K562 (cell line): ENCODE measurements around the gene INS. TPM values are rescaled to one million over a fixed set of nuclear protein-coding genes. Genes with fewer than 3 reads are reported as not detected.
A peak's percentile ranks its signal among the peaks of the same experiment; 100 is the strongest.

Source experiments
- ATF2 ChIP-seq: sonication (generic); formaldehyde crosslinking; IDR thresholded peaks from 2 replicates; pipeline ENCODE4 v1.8.1; 2022; ENCODE audit warnings: missing genetic modification reagents
- CBFA2T3 ChIP-seq: fragments of 450-650 bp; IDR thresholded peaks from 2 replicates; pipeline ENCODE4 v1.6.1; 2017
- CTCF ChIP-seq, 3 experiments: IDR thresholded peaks in 2 of 3; conservative IDR thresholded peaks in 1 of 3; 2 replicates each; pipeline ENCODE4 v1.5.1; 2011 to 2012; ENCODE audit warnings: low read length in 3 of 3, mild to moderate bottlenecking in 3 of 3, control low read depth in 2 of 3, improper control_type of control experiment in 1 of 3, inconsistent platforms in 1 of 3, low read depth in 1 of 3, mixed read lengths in 1 of 3, moderate library complexity in 1 of 3; ENCODE audit not compliant: insufficient read depth in 2 of 3
- HCFC1 ChIP-seq: IDR thresholded peaks from 2 replicates; pipeline ENCODE4 v1.6.1; 2012; ENCODE audit warnings: low read depth, low read length, improper control_type of control experiment
- KDM1A ChIP-seq, 2 experiments: fragments of 450-650 bp; IDR thresholded peaks; 2 replicates each; pipeline ENCODE4 v1.6.1; 2016; ENCODE audit warnings: mild to moderate bottlenecking in 2 of 2
- MEF2D ChIP-seq: conservative IDR thresholded peaks from 2 replicates; pipeline ENCODE4 v1.6.1; 2016; ENCODE audit warnings: low read depth, missing genetic modification characterization, missing compliant biosample characterization
- NFYB ChIP-seq: IDR thresholded peaks from 2 replicates; pipeline ENCODE4 v1.6.1; 2011; ENCODE audit warnings: mild to moderate bottlenecking, moderate library complexity; ENCODE audit not compliant: insufficient read length; ENCODE audit errors: extremely low read depth
- PHB2 ChIP-seq: fragments of 450-650 bp; IDR thresholded peaks from 2 replicates; pipeline ENCODE4 v1.6.1; 2017; ENCODE audit warnings: low read depth
- PRPF4 ChIP-seq: fragments of 200-400 bp; formaldehyde crosslinking; IDR thresholded peaks from one replicate; pipeline ENCODE4 v1.6.1; 2017; ENCODE audit warnings: low read length, low read depth, mild to moderate bottlenecking; ENCODE audit not compliant: insufficient read depth, poor library complexity, severe bottlenecking
- RAD21 ChIP-seq, 2 experiments: fragments of 250-450 bp in 1 of 2; fragments of 450-650 bp in 1 of 2; sonication (Bioruptor Pico) in 1 of 2; formaldehyde crosslinking in 1 of 2; IDR thresholded peaks in 1 of 2; conservative IDR thresholded peaks in 1 of 2; 2 replicates each; pipeline versions ENCODE4 v1.4.0 to v1.8.0; 2020 to 2022; ENCODE audit warnings: mild to moderate bottlenecking in 2 of 2, moderate library complexity in 1 of 2
- RNF2 ChIP-seq: sonication (generic); IDR thresholded peaks from 2 replicates; pipeline ENCODE4 v1.6.1; 2016
- SMARCE1 ChIP-seq: fragments of 450-650 bp; IDR thresholded peaks from 2 replicates; pipeline ENCODE4 v1.7.1; 2016; ENCODE audit warnings: mild to moderate bottlenecking
- SOX6 ChIP-seq: fragments of 450-650 bp; IDR thresholded peaks from 2 replicates; pipeline ENCODE4 v1.6.1; 2014; ENCODE audit warnings: mild to moderate bottlenecking
- YY1 ChIP-seq, 3 experiments: IDR thresholded peaks; 2 replicates each; pipeline ENCODE4 v1.6.1; 2011; ENCODE audit warnings: low read length in 2 of 3, mild to moderate bottlenecking in 2 of 3, moderate library complexity in 2 of 3, borderline replicate concordance in 1 of 3, control low read depth in 1 of 3, low read depth in 1 of 3; ENCODE audit not compliant: insufficient read depth in 3 of 3, insufficient replicate concordance in 2 of 3, control insufficient read depth in 1 of 3, insufficient read length in 1 of 3; ENCODE audit errors: extremely low read depth in 1 of 3
- ZBED1 ChIP-seq: IDR thresholded peaks from 2 replicates; pipeline ENCODE4 v1.6.1; 2014
- ZBTB7A ChIP-seq: IDR thresholded peaks from 2 replicates; pipeline ENCODE4 v1.6.1; 2011; ENCODE audit warnings: low read depth, mild to moderate bottlenecking, low read length, moderate library complexity, borderline replicate concordance; ENCODE audit not compliant: control insufficient read depth
- ZC3H11A ChIP-seq: IDR thresholded peaks from 2 replicates; pipeline ENCODE4 v1.6.1; 2012; ENCODE audit warnings: low read depth, low read length, improper control_type of control experiment
- ZFPM2 ChIP-seq: fragments of 250-450 bp; sonication (Bioruptor Pico); IDR thresholded peaks from 2 replicates; pipeline ENCODE4 v1.5.1; 2022; ENCODE audit warnings: mild to moderate bottlenecking
- ZNF586 ChIP-seq: fragments of 450-650 bp; formaldehyde crosslinking; conservative IDR thresholded peaks from 2 replicates; pipeline ENCODE4 v1.4.0; 2020; ENCODE audit warnings: mild to moderate bottlenecking, moderate library complexity
- polyA plus RNA-seq, 8 experiments: library from polyadenylated mRNA; depleted of rRNA in 4 of 8; stranded (reverse) in 5 of 8; unstranded in 3 of 8; fragments of >200 nt; fragmentation: Nextera tagmentation in 2 of 8; fragmentation: Illumina TruSeq in 1 of 8; extraction: Ambion mirVana in 2 of 8; extraction: Trizol in 1 of 8; gene quantifications; 2 replicates each; pipeline versions ENCODE4 v1.2.1 to v1.2.3, GENCODE V29; 2011 to 2014; ENCODE audit warnings: inconsistent platforms in 1 of 8, missing spikeins in 1 of 8
- total RNA-seq, 7 experiments: library from RNA; depleted of rRNA in 6 of 7; stranded (reverse); fragments of >200 nt in 6 of 7; fragmentation: Illumina TruSeq in 2 of 7; extraction: Trizol in 2 of 7; gene quantifications; 2 replicates each; pipeline versions ENCODE4 v1.2.1 to v1.2.3, GENCODE V29; 2011 to 2021; ENCODE audit warnings: low replicate concordance in 1 of 7
- TF ChIP-seq, protein P1 (sequence below): IDR thresholded peaks from 2 replicates; pipeline ENCODE4 v1.6.1; 2016; ENCODE audit warnings: missing genetic modification characterization, missing compliant biosample characterization

The INS gene
- total and polyA plus RNA-seq, 9 of the 15 experiments (the other 6 are each of a cell fraction or from before 2014, with no cell fraction given) = not detected

- TF ChIP-seq, protein P1, sequence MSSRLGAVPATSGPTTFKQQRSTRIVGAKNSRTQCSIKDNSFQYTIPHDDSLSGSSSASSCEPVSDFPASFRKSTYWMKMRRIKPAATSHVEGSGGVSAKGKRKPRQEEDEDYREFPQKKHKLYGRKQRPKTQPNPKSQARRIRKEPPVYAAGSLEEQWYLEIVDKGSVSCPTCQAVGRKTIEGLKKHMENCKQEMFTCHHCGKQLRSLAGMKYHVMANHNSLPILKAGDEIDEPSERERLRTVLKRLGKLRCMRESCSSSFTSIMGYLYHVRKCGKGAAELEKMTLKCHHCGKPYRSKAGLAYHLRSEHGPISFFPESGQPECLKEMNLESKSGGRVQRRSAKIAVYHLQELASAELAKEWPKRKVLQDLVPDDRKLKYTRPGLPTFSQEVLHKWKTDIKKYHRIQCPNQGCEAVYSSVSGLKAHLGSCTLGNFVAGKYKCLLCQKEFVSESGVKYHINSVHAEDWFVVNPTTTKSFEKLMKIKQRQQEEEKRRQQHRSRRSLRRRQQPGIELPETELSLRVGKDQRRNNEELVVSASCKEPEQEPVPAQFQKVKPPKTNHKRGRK (tag) = no peak
- TF ChIP-seq ZBED1 (no peak), SMARCE1 (no peak), CBFA2T3 (no peak), RAD21 (CRISPR knock-in tag; conservative IDR thresholded peaks at IDR 0.05 in 1 of 2, IDR thresholded peaks at IDR 0.05 in 1 of 2) (peak in 1 of 2 experiments; percentile 40; a peak in 1 of 4 replicates), NFYB (no peak), PHB2 (no peak), SOX6 (no peak), CTCF (IDR thresholded peaks at IDR 0.05 in 2 of 3, conservative IDR thresholded peaks at IDR 0.05 in 1 of 3; ENCODE audit: insufficient read depth in 2 of 3, low read depth in 1 of 3, low read length in 3 of 3) (peak; percentile 73 to 91 (median 80)), HCFC1 (no peak), ZC3H11A (no peak), ZFPM2 (no peak), ZNF586 (CRISPR knock-in tag) (no peak), RNF2 (no peak), PRPF4 (no peak), YY1 (IDR thresholded peaks at IDR 0.05; ENCODE audit: borderline replicate concordance in 1 of 3, control insufficient read depth in 1 of 3, extremely low read depth in 1 of 3, insufficient read depth in 3 of 3, insufficient read length in 1 of 3, insufficient replicate concordance in 2 of 3, low read depth in 1 of 3, low read length in 2 of 3) (no peak), ATF2 (no peak), ZBTB7A (peak; percentile 98), MEF2D (no peak), KDM1A (IDR thresholded peaks at IDR 0.05) (no peak)
These were observed 34.1 kb upstream of the INS start (continued) for GRCh38 chr11:2194877-2195755.
